Endodermal cell (in vitro differentiated cells): ENCODE measurements around the gene DDX5. TPM values are rescaled to one million over a fixed set of nuclear protein-coding genes. Genes with fewer than 3 reads are reported as not detected.
A peak's percentile ranks its signal among the peaks of the same experiment; 100 is the strongest.

Experiments
- DNase-seq: peaks from one replicate; pipeline ENCODE4 v3.0.0-alpha.2; 2017
- H3K27ac ChIP-seq: 2 replicates; pipeline ENCODE4 v1.5.1; 2013; ENCODE audit warnings: mild to moderate bottlenecking, low read depth, low read length, moderate library complexity
- H3K27me3 ChIP-seq: 2 replicates; pipeline ENCODE4 v1.6.1; 2013; ENCODE audit warnings: mild to moderate bottlenecking, low read length, moderate library complexity; ENCODE audit not compliant: insufficient read depth, control insufficient read depth, poor library complexity, severe bottlenecking
- H3K36me3 ChIP-seq: 2 replicates; pipeline ENCODE4 v1.7.0; 2013; ENCODE audit warnings: mild to moderate bottlenecking, low read length, moderate library complexity; ENCODE audit not compliant: control insufficient read depth, insufficient read depth
- H3K4me1 ChIP-seq: one replicate; pipeline ENCODE4 v1.7.0; 2013; ENCODE audit warnings: low read length; ENCODE audit not compliant: control insufficient read depth, insufficient read depth
- H3K4me3 ChIP-seq: 2 replicates; pipeline ENCODE4 v1.5.1; 2013; ENCODE audit warnings: mild to moderate bottlenecking, low read length, moderate library complexity
- H3K9ac ChIP-seq: 2 replicates; pipeline ENCODE4 v1.6.1; 2013; ENCODE audit warnings: mild to moderate bottlenecking, low read length, moderate library complexity; ENCODE audit not compliant: poor library complexity, severe bottlenecking; ENCODE audit errors: extremely low read depth
- H3K9me3 ChIP-seq: 2 replicates; pipeline ENCODE4 v1.6.1; 2013; ENCODE audit warnings: mild to moderate bottlenecking, low read length, moderate library complexity; ENCODE audit not compliant: control insufficient read depth
- H3K27ac Mint-ChIP-seq: 2 replicates; pipeline ENCODE4 v1.8.0; 2020; ENCODE audit warnings: mixed read lengths
- H3K27me3 Mint-ChIP-seq: 2 replicates; pipeline ENCODE4 v1.8.0; 2021; ENCODE audit warnings: mild to moderate bottlenecking, mixed read lengths; ENCODE audit not compliant: insufficient read depth
- H3K36me3 Mint-ChIP-seq: 2 replicates; pipeline ENCODE4 v1.8.0; 2020; ENCODE audit warnings: low read depth, mixed read lengths
- H3K4me1 Mint-ChIP-seq: 2 replicates; pipeline ENCODE4 v1.8.0; 2020; ENCODE audit warnings: mixed read lengths
- H3K4me3 Mint-ChIP-seq: 2 replicates; pipeline ENCODE4 v1.8.0; 2020; ENCODE audit warnings: mild to moderate bottlenecking, moderate library complexity, mixed read lengths
- H3K9me3 Mint-ChIP-seq: 2 replicates; pipeline ENCODE4 v1.8.0; 2020; ENCODE audit warnings: mild to moderate bottlenecking, mixed read lengths
- CTCF ChIP-seq: fragments of 200-600 bp; sonication (generic); conservative IDR thresholded peaks from 2 replicates; pipeline ENCODE4 v1.5.0; 2021; ENCODE audit warnings: antibody characterized with exemption, mild to moderate bottlenecking
- WGBS, 2 experiments: methylation state at CpG; one replicate each; pipeline versions ENCODE4 v1.1.5 to v1.1.7; 2013; ENCODE audit warnings: missing lambda C conversion rate in 2 of 2, mixed read lengths in 1 of 2; ENCODE audit not compliant: insufficient coverage in 1 of 2, insufficient read length in 1 of 2; 5-methylcytosine and 5-hydroxymethylcytosine counted together
- total RNA-seq, 2 donors: library from RNA; stranded (reverse); fragmentation: NEBNext Ultra II Directional in 1 of 2; extraction: Animal tissue kit (Norgen Biotek cat#: 25700) in 1 of 2; gene quantifications; 2 replicates in 1 of 2; 3 replicates in 1 of 2; pipeline ENCODE4 v1.2.1, GENCODE V29; 2021

Gene DDX5
- total RNA-seq, 2 donors from 2014 or later: 687 to 894 TPM

GRCh38 chr17:64515419-64515818 is 9.3 kb upstream of the DDX5 start:
- no peaks in the 10 kb centered on the region for H3K4me1 Mint-ChIP-seq
- 94 to 100% methylated on average over 1 to 2 of the region's 2 CpGs for WGBS, 2 experiments
- Histone ChIP-seq H3K9me3 (no peaks in the 10 kb centered on the region), H3K4me3 (no peak overlapping the region), H3K4me1 (no peaks in the 10 kb centered on the region), H3K27ac (no peak overlapping the region), H3K9ac (no peak overlapping the region), H3K36me3 (peaks cover 99% of the 10 kb centered on the region), H3K27me3 (no peaks in the 10 kb centered on the region)
- H3K4me3 Mint-ChIP-seq: no peak overlapping the region
- no peaks in the 10 kb centered on the region for H3K27me3 Mint-ChIP-seq
- peaks cover 84% of the 10 kb centered on the region for H3K36me3 Mint-ChIP-seq
- H3K27ac Mint-ChIP-seq: peak overlapping the region; percentile 8
- H3K9me3 Mint-ChIP-seq: peaks cover 3% of the 10 kb centered on the region
- no peak for TF ChIP-seq CTCF
- no peak for DNase-seq

GRCh38 chr17:64509179-64509578 is 3.1 kb upstream of the DDX5 start:
- peaks cover 65% of the 10 kb centered on the region for H3K36me3 Mint-ChIP-seq
- Histone ChIP-seq H3K36me3 (peaks cover 65% of the 10 kb centered on the region), H3K27me3 (no peaks in the 10 kb centered on the region), H3K9ac (no peak overlapping the region), H3K4me1 (no peaks in the 10 kb centered on the region), H3K27ac (no peak overlapping the region), H3K4me3 (peak overlapping the region; percentile 100), H3K9me3 (no peaks in the 10 kb centered on the region)
- H3K9me3 Mint-ChIP-seq: peaks cover 3% of the 10 kb centered on the region
- peak overlapping the region; percentile 14 for H3K4me3 Mint-ChIP-seq
- WGBS, 2 experiments: 94 to 95% methylated on average over 5 to 6 of the region's 6 CpGs
- H3K4me1 Mint-ChIP-seq: peaks cover 11% of the 10 kb centered on the region
- no peak overlapping the region for H3K27ac Mint-ChIP-seq
- H3K27me3 Mint-ChIP-seq: no peaks in the 10 kb centered on the region
- TF ChIP-seq CTCF: no peak
- no peak for DNase-seq

- no peak for TF ChIP-seq CTCF
- Histone ChIP-seq H3K4me3 (peak overlapping the region; percentile 100), H3K9me3 (no peaks in the 10 kb centered on the region), H3K9ac (peak overlapping the region; percentile 100), H3K27me3 (no peaks in the 10 kb centered on the region), H3K4me1 (no peaks in the 10 kb centered on the region), H3K27ac (no peak overlapping the region), H3K36me3 (peaks cover 65% of the 10 kb centered on the region)
- Mint-ChIP-seq H3K36me3 (peaks cover 65% of the 10 kb centered on the region), H3K4me3 (peak overlapping the region; percentile 100), H3K27me3 (no peaks in the 10 kb centered on the region), H3K27ac (no peak overlapping the region), H3K4me1 (peaks cover 16% of the 10 kb centered on the region), H3K9me3 (peaks cover 3% of the 10 kb centered on the region)
- 94 to 100% methylated on average over 2 of the region's 2 CpGs for WGBS, 2 experiments
- DNase-seq: no peak
Measured at GRCh38 chr17:64508683-64509082, 2.6 kb upstream of the DDX5 start.
